Ishikawa (cell line): ENCODE results near the gene ANKFY1.

Experiments
- CEBPB ChIP-seq: IDR thresholded peaks from 2 replicates; pipeline ENCODE4 v1.6.1; 2012
- CREB1 ChIP-seq: IDR thresholded peaks from 2 replicates; pipeline ENCODE4 v1.6.1; 2012; ENCODE audit warnings: low read depth
- EGR1 ChIP-seq: IDR thresholded peaks from 2 replicates; pipeline ENCODE4 v1.6.1; 2012
- EP300 ChIP-seq: IDR thresholded peaks from 2 replicates; pipeline ENCODE4 v1.6.1; 2012; ENCODE audit warnings: borderline replicate concordance
- FOXM1 ChIP-seq: IDR thresholded peaks from 2 replicates; pipeline ENCODE4 v1.6.1; 2012; ENCODE audit warnings: low read depth, borderline replicate concordance
- NFIC ChIP-seq: IDR thresholded peaks from 2 replicates; pipeline ENCODE4 v1.6.1; 2012
- RAD21 ChIP-seq: IDR thresholded peaks from 2 replicates; pipeline ENCODE4 v1.6.1; 2012; ENCODE audit warnings: low read depth
- TAF1 ChIP-seq: IDR thresholded peaks from 2 replicates; pipeline ENCODE4 v1.6.1; 2012; ENCODE audit warnings: low read depth, mild to moderate bottlenecking
- TCF12 ChIP-seq: IDR thresholded peaks from 2 replicates; pipeline ENCODE4 v1.6.1; 2012; ENCODE audit warnings: low read depth
- TEAD4 ChIP-seq: IDR thresholded peaks from 2 replicates; pipeline ENCODE4 v1.6.1; 2012
- YY1 ChIP-seq: IDR thresholded peaks from 2 replicates; pipeline ENCODE4 v1.6.1; 2012; ENCODE audit warnings: low read depth
- ZBTB7A ChIP-seq: IDR thresholded peaks from 2 replicates; pipeline ENCODE4 v1.6.1; 2012; ENCODE audit warnings: low read depth
- TF ChIP-seq, protein P1 (sequence below): IDR thresholded peaks from 2 replicates; pipeline ENCODE4 v1.6.1; 2012
- TF ChIP-seq, protein P2 (sequence below): IDR thresholded peaks from 2 replicates; pipeline ENCODE4 v1.6.1; 2012; ENCODE audit warnings: low read depth, mild to moderate bottlenecking
- TF ChIP-seq, protein P3 (sequence below): IDR thresholded peaks from 2 replicates; pipeline ENCODE4 v1.6.1; 2012

The ANKFY1 gene

DNA sequence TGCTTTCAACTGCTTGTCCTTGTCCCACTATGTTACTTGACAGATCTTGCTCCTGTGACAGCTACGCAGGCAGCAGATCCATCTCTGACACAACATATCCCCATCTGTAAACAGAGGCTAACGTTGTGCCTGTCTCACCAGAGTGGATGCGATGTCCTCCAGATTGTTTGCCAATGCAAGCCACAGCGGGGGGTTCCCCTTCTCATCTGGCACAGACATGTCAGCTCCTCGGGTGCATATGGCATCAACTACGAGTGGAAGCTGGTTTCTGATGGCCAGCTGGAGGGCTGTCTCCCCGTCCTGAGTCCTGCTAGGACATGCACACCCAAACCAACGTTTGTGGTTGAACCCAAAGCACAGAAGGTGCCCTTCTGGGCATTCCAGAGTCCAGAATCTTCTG is 81.7 kb downstream of the ANKFY1 start:
- TF ChIP-seq TEAD4 (no peak), RAD21 (no peak), EGR1 (no peak), CEBPB (no peak), YY1 (no peak), ZBTB7A (no peak), TAF1 (no peak), NFIC (no peak), TCF12 (no peak), CREB1 (no peak), EP300 (no peak), FOXM1 (no peak)
- TF ChIP-seq, protein P1, sequence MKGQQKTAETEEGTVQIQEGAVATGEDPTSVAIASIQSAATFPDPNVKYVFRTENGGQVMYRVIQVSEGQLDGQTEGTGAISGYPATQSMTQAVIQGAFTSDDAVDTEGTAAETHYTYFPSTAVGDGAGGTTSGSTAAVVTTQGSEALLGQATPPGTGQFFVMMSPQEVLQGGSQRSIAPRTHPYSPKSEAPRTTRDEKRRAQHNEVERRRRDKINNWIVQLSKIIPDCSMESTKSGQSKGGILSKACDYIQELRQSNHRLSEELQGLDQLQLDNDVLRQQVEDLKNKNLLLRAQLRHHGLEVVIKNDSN: no peak
- TF ChIP-seq, protein P2, sequence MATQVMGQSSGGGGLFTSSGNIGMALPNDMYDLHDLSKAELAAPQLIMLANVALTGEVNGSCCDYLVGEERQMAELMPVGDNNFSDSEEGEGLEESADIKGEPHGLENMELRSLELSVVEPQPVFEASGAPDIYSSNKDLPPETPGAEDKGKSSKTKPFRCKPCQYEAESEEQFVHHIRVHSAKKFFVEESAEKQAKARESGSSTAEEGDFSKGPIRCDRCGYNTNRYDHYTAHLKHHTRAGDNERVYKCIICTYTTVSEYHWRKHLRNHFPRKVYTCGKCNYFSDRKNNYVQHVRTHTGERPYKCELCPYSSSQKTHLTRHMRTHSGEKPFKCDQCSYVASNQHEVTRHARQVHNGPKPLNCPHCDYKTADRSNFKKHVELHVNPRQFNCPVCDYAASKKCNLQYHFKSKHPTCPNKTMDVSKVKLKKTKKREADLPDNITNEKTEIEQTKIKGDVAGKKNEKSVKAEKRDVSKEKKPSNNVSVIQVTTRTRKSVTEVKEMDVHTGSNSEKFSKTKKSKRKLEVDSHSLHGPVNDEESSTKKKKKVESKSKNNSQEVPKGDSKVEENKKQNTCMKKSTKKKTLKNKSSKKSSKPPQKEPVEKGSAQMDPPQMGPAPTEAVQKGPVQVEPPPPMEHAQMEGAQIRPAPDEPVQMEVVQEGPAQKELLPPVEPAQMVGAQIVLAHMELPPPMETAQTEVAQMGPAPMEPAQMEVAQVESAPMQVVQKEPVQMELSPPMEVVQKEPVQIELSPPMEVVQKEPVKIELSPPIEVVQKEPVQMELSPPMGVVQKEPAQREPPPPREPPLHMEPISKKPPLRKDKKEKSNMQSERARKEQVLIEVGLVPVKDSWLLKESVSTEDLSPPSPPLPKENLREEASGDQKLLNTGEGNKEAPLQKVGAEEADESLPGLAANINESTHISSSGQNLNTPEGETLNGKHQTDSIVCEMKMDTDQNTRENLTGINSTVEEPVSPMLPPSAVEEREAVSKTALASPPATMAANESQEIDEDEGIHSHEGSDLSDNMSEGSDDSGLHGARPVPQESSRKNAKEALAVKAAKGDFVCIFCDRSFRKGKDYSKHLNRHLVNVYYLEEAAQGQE: no peak
- TF ChIP-seq, protein P3, sequence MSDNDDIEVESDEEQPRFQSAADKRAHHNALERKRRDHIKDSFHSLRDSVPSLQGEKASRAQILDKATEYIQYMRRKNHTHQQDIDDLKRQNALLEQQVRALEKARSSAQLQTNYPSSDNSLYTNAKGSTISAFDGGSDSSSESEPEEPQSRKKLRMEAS: no peak

DNA sequence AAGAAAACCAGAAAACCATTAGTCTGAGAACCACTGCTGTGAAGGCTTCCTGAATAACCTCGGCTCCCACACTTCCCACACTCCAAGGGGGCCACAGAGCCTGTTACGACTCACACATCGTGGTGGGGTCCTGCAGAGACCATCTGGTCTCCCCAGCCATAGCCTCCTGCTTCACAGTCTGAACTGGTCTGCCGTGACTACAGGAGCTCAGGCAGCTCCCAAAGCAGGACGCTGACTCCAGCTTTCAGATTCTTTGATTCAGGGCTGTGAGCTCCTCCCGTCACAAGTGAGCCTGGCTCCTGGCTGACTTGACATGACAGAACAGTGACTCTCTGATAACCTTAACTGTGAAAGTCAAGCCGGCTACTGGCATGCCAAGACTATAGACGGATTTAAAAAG is 83.0 kb downstream of the ANKFY1 start:
- TF ChIP-seq TAF1 (no peak), FOXM1 (no peak), EGR1 (no peak), TEAD4 (no peak), RAD21 (no peak), ZBTB7A (no peak), NFIC (no peak), CEBPB (no peak), YY1 (no peak), EP300 (no peak), CREB1 (no peak), TCF12 (no peak)
- TF ChIP-seq, protein P2: no peak
- TF ChIP-seq, protein P1: no peak
- TF ChIP-seq, protein P3: no peak

DNA sequence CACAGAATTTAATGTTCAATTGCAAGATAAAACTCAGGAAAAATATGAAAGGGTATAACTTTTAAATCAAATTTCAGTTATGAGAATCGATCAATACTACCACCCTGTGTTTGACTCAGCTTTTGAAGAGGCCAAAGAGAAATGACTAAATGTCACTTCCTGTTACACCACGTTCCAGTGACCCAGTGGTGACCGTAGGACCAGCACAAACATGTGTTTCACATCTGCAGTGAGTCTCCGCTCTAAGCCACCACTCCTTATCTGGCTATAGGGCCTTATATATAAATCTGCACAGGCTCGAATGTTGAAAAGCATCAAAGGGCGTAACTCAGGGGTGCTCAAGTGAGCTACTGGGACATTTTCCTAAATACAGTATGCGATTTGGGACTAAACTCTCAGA is 84.7 kb downstream of the ANKFY1 start:
- no peak for TF ChIP-seq CREB1
- TF ChIP-seq ZBTB7A: no peak
- no peak for TF ChIP-seq FOXM1
- TF ChIP-seq TAF1: no peak
- TF ChIP-seq, protein P3: no peak
- TF ChIP-seq NFIC: no peak
- TF ChIP-seq, protein P1: no peak
- no peak for TF ChIP-seq YY1
- no peak for TF ChIP-seq TEAD4
- no peak for TF ChIP-seq EP300
- no peak for TF ChIP-seq EGR1
- TF ChIP-seq, protein P2: no peak
- no peak for TF ChIP-seq RAD21
- TF ChIP-seq TCF12: no peak

DNA sequence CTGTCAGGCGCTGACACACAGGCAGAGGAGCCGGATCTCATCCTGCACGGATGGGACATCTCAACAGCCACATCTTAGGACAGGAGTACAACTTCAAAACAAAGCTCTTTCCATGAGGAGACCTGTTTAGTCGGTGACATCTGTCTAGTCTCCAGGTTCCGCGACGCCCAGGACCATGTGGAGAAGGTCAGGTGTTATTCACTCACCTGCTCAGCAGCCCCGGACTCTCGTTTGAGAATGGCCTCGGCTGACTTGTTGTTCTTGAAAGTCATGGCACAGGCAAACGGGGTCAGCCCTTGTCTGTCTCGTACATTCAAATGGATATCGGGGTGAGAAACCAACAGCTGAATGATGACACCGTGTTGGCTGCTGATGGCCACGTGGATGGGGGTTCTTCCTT is 85.1 kb downstream of the ANKFY1 start:
- TF ChIP-seq EP300: no peak
- TF ChIP-seq CREB1: no peak
- TF ChIP-seq CEBPB: no peak
- TF ChIP-seq ZBTB7A: no peak
